Measurements from ENCODE around the gene NAP1L4.

Gene NAP1L4, protein sequence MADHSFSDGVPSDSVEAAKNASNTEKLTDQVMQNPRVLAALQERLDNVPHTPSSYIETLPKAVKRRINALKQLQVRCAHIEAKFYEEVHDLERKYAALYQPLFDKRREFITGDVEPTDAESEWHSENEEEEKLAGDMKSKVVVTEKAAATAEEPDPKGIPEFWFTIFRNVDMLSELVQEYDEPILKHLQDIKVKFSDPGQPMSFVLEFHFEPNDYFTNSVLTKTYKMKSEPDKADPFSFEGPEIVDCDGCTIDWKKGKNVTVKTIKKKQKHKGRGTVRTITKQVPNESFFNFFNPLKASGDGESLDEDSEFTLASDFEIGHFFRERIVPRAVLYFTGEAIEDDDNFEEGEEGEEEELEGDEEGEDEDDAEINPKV

GRCh38 chr11:2992234-2992996 is at the start of gene NAP1L4:
Gene NAP1L4 (minus strand): TSS chr11:2992329. CDS start chr11:2979220, 13,109 bp downstream.
- DNase-seq: peak; percentile 96

GRCh38 chr11:3040881-3041280 is 48.8 kb upstream of the NAP1L4 start:
- no peak for DNase-seq

DNA sequence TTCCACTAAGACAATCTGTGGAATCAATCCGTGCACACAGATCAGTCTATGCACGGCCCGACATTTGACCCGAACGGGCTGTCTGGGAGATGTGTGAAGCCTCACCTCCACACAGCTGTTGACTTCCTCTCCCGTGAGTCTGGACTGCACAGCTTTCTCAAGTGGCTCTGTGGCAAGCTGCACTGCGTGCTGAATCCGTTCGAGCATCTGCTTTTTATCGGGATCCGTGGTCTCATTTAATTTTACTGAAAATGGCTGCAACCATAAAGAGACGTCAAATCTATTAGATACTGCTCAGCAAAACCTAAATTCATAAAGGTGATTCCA is 45.8 kb upstream of the NAP1L4 start:
- no peak for DNase-seq

DNA sequence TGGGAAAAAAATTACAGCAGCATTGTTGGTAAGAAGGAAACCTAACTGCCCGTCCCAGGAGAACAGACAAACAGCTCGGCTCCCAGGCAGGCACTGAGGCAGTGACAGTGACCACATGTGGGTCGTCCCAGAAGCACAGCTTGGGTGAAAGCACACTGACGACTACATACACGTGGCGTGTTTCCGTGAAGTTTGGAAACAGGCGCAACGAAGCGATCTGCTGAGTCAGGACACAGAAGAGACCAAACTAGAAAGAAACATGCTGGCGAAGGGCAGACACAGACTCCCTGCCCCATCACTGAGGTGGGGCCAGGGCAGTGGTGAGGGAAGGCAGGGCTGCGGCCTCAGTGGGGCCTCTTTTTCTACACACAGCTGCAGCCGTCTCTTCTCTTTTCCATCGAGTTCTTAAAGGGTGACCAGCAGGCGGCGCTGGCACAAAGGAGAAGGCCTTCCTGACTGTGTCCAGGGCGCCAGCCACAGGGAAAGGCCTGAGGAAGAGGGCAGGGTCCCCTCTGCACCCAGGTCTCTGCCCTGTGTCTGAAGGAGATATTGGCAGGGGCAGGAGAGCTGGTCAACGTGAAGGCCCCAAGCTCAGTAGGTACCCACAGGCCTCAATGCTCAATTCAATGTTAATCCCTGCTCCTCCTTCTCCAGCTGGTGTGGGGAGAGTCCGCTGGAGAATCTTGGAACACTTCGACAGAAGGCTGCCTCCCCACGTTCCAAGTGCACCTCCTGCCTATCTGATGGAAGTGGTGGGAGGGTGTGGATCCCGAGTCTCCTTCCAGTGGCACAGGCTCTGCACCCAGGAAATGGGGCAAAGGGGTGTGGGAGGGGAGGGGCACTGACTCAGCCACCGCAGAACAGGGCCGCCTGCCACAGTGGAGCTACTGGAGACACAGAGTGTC is 45.2 kb upstream of the NAP1L4 start:
- DNase-seq: peak; percentile 70

DNA sequence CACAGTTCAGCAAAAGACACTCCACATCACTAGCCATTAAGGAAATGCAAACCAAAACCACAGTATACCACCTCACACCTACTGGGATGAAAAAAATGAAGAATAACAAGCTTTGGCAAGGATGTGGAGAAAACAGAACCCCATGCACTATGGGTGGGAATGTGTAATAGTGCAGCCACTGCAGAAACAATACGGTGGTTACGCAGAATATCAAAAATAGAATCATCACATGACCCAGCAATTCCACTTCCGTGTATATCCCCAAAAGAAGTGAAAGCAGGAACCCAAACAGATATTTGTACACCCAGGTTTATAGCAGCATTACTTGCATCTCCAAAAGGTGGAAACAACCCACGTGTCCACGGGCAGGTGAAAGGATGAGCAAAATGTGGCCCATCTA is 44.3 kb upstream of the NAP1L4 start:
- DNase-seq: no peak

DNA sequence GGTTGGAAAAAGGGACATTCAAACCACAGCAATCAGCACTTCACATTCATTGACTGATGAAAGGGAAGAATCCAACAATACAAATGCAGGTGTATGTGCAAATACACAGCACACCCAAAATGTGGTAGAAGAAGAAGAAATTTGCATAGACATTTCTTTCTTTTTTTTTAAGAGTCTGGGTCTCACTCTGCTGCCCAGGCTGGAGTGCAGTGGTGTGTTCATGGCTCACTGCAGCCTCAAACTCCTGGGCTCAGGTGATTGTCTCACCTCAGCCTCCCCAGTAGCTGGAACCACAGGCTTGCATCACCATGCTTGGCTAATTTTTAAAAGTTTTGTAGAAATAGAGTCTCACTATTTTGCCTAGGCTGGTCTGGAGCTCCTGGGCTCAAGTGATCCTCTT is 43.2 kb upstream of the NAP1L4 start:
- no peak for DNase-seq

GRCh38 chr11:3030289-3031070 is 38.4 kb upstream of the NAP1L4 start:
- no peak for DNase-seq

GRCh38 chr11:3028813-3029212 is 36.7 kb upstream of the NAP1L4 start:
- DNase-seq: no peak

GRCh38 chr11:3026803-3027202 is 34.7 kb upstream of the NAP1L4 start:
- no peak for DNase-seq

- DNase-seq: no peak
These were observed 30.9 kb upstream of the NAP1L4 start for GRCh38 chr11:3022982-3023381.

DNA sequence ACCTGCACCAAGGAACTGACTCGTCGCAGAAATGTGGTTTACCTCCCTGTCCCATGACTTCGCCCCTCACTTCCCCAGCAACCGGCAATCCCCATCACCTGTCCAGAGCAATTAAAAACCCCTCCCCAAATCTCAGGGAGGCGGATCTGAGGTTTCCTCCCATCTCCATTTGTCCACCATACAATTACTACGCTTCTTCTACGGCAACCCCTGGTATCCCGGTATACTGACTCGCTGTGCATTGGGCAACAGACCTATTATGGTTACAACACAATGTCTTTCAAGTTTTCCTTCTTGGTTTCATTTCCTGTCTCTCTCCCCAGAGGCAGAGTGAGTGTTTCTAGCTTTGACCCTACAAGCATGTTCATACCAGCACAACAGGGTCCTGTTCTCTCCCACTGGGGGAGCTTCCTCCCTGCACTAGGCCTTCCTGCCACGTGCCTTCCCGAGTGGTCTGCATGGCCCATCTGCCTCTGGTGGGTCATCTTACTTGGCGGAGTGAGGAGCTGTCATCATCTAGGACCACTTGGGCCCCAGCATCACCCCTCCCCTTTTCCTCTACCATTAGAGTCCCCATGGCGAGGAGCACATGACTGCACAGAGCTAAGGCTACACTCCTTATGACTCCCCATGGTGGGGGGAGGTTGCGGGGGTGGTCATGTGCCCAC is 30.3 kb upstream of the NAP1L4 start:
- DNase-seq: no peak

- DNase-seq: no peak
These were observed 29.0 kb upstream of the NAP1L4 start for GRCh38 chr11:3021125-3021524.

GRCh38 chr11:3020011-3020410 is 27.9 kb upstream of the NAP1L4 start:
- DNase-seq: no peak

- no peak for DNase-seq
These were observed 26.5 kb upstream of the NAP1L4 start for GRCh38 chr11:3018596-3018995.

DNA sequence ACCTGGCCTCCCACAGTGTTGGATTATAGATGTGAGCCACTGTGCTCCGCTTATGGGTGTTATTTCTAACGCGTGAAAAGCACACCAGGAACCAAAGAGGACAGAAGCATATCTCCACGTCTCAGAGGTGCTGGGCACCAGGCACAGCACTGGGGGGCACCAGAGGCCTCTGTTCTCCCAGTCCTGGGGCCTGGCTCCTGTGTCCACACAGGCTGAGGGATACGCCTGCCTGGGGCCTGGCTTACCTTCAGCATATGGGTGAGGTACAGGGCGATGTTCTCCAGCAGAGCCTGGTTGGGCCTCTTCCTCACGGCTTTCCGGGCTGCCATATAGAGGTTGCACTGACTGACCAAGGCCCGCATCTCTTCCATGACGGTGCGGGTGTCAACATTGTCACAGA is 24.7 kb upstream of the NAP1L4 start:
- DNase-seq: no peak

GRCh38 chr11:3015796-3016195 is 23.7 kb upstream of the NAP1L4 start:
- no peak for DNase-seq

DNA sequence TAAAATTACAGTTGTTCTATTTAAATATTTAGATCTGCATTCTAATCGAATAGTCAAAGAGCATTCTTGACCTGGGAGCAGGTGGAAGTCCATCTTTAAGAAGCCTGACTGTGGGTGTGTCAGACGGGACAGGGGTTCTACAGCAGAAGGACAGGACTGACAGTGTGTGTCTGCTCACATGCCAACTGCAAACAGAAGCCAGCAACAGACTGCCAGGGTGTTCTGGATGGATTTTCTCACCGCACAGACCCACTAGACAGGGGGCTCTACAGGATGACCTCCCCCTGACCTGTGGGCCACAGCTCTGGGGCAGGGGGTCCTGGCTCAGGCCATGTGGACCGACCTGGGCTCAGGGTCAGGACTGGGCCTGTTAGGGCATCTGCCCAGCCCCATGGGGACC is 22.8 kb upstream of the NAP1L4 start:
- DNase-seq: no peak

DNA sequence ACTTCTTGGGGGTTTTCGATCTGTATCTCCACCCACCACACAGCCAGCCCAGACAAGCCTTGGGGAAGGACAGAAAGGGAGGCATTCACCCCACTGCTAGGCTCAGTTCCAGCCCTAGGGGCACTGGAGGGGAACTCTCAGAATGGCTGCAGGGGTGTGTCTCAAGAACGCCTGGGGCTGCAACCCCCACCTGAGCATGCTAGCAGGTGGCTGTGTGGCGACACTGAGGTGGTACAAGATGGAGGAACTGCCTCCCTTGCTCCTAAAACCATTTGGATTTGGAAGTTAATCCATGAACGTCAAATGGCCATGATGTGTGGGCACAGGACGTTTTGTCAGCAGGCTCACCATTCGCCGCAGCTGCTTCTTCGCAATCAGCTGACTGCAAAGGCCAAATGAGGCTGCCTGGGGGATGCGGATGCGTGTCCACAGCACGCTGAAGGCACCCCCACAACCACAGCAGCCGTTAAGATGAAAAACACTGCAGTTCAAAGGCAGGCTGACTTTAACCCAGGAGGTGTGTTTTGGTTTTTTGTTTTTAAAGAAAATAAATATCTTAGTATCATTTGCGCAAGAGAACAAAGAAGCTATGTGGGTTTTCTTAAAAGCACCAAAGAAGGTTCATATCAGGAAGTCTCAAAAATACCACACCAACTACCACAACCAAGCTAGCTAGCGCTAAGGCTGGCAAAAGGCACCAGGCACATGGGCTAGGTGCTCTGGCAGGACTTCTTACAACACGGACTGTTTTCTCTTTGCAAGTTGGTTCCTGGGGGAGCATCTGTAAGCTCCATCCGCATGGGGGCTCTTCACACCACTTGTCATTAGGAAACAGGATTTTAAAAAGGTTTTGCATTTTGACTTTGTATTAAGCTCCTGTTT is 22.2 kb upstream of the NAP1L4 start:
- DNase-seq: peak; percentile 81

DNA sequence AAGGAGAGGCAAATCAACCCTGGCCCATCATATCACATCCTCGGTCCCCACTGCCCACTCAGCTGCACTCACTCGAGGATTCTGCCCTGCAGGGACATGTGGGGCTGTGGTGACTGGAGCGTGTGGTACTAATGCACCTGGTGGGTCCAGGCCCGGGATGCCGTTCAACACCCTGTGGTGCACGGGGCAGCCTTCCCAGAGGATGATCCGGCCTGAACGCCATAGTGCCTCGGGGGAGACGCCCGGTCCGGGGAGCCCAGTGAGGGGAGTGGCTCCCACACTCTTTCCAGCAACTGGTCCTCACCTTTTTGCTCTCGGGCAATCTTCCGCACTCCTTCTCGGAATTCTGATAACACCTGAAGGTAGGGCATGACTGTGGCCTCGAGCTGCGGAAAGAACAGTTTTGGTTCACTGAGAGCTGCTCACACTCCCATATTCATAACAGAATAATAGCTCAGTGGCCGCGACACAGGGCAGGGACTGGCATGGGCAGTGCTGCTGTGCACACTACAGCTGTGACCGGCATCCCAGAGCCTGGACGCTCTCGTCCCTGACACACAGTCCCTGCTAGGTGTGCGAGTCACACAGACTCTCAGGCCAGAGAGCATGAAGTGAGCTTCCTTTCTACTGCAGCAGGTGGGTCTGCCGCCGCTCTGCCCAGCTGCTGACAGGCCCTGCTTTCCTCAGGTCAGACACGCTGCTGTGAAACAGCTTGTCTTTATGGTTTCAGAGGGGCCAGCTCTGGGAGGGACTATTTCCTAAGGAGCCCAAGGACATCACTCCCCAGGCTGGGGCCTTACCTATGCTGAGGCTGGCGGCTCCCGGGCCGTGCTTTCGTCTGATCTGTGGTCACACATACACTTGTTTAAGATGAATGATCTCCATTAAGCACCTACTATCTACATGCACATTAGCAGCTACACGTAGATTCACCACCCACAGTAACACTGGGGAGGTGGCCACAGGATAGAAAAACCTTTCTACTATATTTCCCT is 20.1 kb upstream of the NAP1L4 start:
- DNase-seq: no peak

Measured in activated CD8-positive, alpha-beta memory T cell treated with anti-CD3 and anti-CD28 coated beads, Interleukin-2, amount 50 U/mL, for 48 hours (primary cell).